Peyer's patch (tissue), 4 donors: Measurements from ENCODE around the gene SCGB1C1. TPM values are rescaled to one million over a fixed set of nuclear protein-coding genes. Genes with fewer than 3 reads are reported as not detected.

ENCODE experiments used
- DNase-seq, 3 donors: peaks; one replicate each; pipeline ENCODE4 v3.0.0-alpha.2; 2017 to 2019
- H3K27ac ChIP-seq, 4 donors: fragments of 200-600 bp; sonication (generic); one replicate each; pipeline ENCODE4 v1.5.1; 2016 to 2019
- H3K27me3 ChIP-seq, 2 donors: fragments of 200-600 bp; sonication (generic); one replicate each; pipeline ENCODE4 v1.5.1; 2019
- H3K36me3 ChIP-seq, 3 donors: fragments of 200-600 bp; sonication (generic); one replicate each; pipeline ENCODE4 v1.5.1; 2016 to 2019
- H3K4me1 ChIP-seq, 4 donors: fragments of 200-600 bp; sonication (generic); one replicate each; pipeline ENCODE4 v1.5.1; 2016 to 2019
- H3K4me3 ChIP-seq, 4 donors: fragments of 200-600 bp; sonication (generic); 1 replicate in 3 of 4; 2 replicates in 1 of 4; pipeline ENCODE4 v1.5.1; 2016 to 2019; ENCODE audit warnings: mild to moderate bottlenecking in 1 of 4
- H3K9me3 ChIP-seq, 4 donors: fragments of 200-600 bp; sonication (generic); one replicate each; pipeline ENCODE4 v1.5.1; 2016 to 2019; ENCODE audit warnings: mild to moderate bottlenecking in 1 of 4
- POLR2A ChIP-seq, 2 donors: fragments of 450-650 bp; IDR thresholded peaks; one replicate each; pipeline ENCODE4 v1.5.1; 2017; ENCODE audit warnings: antibody characterized with exemption in 2 of 2, mild to moderate bottlenecking in 2 of 2, moderate library complexity in 2 of 2
- total RNA-seq, 4 donors: library from RNA; depleted of rRNA; stranded (reverse); fragments of >200 nt; gene quantifications; one replicate each; pipeline ENCODE4 v1.1.0, GENCODE V29; 2016
- TF ChIP-seq, protein P1 (sequence below), 6 experiments: fragments of 450-650 bp in 4 of 6; fragments of 200-600 bp in 2 of 6; sonication (generic) in 1 of 6; IDR thresholded peaks; one replicate each; pipeline ENCODE4 v1.5.1; 2017 to 2019; ENCODE audit warnings: antibody characterized with exemption in 6 of 6, mild to moderate bottlenecking in 3 of 6, moderate library complexity in 1 of 6

The SCGB1C1 gene
- total RNA-seq, 4 donors from 2014 or later: not detected

DNA sequence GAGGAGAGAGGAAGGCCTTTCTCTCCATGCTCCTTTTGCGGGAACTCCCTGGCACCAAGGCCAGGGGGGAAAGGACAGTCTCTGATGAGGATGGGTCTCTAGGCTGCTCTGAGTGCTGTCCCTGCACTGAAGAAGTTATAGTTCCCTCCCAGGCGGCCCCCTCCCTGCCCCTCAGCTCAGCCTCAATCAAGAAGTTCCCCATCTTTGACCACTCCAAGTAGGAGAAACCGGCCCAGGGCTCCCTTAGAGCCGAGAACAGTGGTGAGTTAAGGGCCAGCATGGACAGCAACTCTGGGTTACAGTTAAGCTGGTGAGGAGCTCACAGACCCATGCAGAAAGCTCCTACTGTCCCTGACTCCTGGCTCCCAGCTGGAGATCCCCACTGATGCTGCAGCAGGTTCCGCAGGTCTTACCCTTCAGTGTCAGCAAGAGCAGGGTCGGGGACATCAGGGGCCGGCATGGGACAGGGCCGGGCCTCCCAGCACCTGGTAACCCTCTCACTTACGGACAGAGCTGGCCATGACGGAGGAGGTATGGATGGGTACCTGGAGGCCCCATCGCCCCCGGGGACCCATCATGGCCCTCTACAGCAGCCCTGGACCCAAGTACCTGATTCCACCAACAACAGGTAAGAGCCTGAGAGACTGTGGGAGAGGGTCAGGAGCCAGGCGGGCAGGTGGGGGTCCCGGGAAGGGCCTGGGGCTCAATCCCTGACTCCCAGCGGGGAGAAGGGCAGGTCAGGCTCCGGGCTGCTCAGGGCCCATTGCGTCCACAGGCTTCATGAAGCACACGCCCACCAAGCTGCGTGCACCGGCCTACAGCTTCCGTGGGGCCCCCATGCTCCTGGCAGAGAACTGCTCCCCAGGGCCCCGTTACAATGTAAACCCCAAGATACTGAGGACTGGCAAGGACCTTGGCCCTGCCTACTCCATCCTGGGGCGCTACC is 4.2 kb downstream of the SCGB1C1 start:
- peaks cover 0 to 6% (median 0%) of the 10 kb centered on the region in 3 donors for H3K36me3 ChIP-seq
- no peak overlapping the region for H3K27ac ChIP-seq
- no peak overlapping the region for H3K4me3 ChIP-seq
- H3K9me3 ChIP-seq: no peaks in the 10 kb centered on the region
- H3K4me1 ChIP-seq: peaks cover 0 to 3% (median 0%) of the 10 kb centered on the region in 4 donors
- peak in 1 of 3 donors; percentile 37 for DNase-seq
- no peaks in the 10 kb centered on the region for H3K27me3 ChIP-seq
- TF ChIP-seq POLR2A (IDR thresholded peaks at IDR 0.05): no peak
- TF ChIP-seq, protein P1, sequence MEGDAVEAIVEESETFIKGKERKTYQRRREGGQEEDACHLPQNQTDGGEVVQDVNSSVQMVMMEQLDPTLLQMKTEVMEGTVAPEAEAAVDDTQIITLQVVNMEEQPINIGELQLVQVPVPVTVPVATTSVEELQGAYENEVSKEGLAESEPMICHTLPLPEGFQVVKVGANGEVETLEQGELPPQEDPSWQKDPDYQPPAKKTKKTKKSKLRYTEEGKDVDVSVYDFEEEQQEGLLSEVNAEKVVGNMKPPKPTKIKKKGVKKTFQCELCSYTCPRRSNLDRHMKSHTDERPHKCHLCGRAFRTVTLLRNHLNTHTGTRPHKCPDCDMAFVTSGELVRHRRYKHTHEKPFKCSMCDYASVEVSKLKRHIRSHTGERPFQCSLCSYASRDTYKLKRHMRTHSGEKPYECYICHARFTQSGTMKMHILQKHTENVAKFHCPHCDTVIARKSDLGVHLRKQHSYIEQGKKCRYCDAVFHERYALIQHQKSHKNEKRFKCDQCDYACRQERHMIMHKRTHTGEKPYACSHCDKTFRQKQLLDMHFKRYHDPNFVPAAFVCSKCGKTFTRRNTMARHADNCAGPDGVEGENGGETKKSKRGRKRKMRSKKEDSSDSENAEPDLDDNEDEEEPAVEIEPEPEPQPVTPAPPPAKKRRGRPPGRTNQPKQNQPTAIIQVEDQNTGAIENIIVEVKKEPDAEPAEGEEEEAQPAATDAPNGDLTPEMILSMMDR (IDR thresholded peaks at IDR 0.05): no peak

DNA sequence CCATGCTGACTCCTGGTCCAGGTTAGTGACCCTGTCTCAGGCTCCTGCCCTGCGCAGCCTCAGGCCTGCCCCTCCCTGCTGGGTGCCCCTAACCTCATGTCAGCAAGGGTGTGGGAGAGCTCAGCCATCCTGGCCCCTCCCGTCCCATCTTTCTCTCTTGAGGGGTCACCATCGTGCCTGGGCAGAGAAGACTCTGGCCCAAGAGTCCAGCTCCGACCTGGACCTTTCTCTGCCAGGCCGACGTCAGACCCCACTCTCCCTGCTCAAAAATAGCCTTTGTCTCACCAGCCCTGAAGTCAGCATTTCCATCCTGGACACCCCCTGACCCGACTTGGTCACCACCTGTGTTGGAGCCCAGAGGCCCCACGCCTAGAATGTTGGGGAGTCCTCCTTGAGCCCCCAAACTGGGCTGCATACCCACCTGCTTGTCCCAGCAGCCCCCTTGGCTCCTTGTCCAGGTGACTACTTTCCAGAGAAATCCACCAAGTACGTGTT is 4.9 kb downstream of the SCGB1C1 start:
- H3K36me3 ChIP-seq: peaks cover 0 to 6% (median 0%) of the 10 kb centered on the region in 3 donors
- no peaks in the 10 kb centered on the region for H3K27me3 ChIP-seq
- peak in 1 of 3 donors; percentile 45 for DNase-seq
- no peak overlapping the region for H3K27ac ChIP-seq
- TF ChIP-seq, protein P1 (IDR thresholded peaks at IDR 0.05): no peak
- no peak for TF ChIP-seq POLR2A (IDR thresholded peaks at IDR 0.05)
- peaks cover 0 to 10% (median 0%) of the 10 kb centered on the region in 4 donors for H3K4me1 ChIP-seq
- no peaks in the 10 kb centered on the region for H3K9me3 ChIP-seq
- no peak overlapping the region for H3K4me3 ChIP-seq

DNA sequence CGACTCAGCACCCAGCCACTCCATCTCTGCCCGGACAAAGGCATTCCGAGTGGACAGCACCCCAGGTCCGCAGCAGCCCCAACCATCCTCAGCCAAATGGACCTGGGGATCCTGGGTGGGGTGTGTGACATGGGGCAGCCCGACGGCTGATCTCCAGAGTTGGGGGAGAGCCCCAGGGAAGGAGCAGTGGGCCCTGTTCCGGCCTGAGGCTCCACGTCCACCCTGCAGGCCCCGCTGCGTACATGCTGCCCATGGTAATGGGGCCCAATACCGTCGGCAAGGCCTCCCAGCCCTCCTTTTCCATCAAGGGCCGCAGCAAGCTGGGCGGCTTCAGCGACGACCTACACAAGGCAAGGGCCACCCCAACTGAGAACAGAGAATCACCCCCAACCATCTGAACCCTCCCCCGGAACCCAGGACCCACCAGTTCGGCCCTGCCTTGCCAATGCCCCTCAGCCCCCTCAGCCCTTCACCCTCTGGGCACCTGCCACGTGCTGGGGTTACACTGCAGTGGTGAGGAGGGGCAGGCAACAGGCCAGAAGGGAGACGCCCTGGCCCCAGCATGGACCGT is 5.4 kb downstream of the SCGB1C1 start:
- H3K36me3 ChIP-seq: peaks cover 0 to 7% (median 0%) of the 10 kb centered on the region in 3 donors
- H3K4me1 ChIP-seq: peaks cover 0 to 11% (median 0%) of the 10 kb centered on the region in 4 donors
- no peak overlapping the region for H3K27ac ChIP-seq
- H3K9me3 ChIP-seq: no peaks in the 10 kb centered on the region
- no peak overlapping the region for H3K4me3 ChIP-seq
- H3K27me3 ChIP-seq: no peaks in the 10 kb centered on the region
- peak; percentile 9 to 40 (median 37) for DNase-seq
- TF ChIP-seq, protein P1 (IDR thresholded peaks at IDR 0.05): no peak
- no peak for TF ChIP-seq POLR2A (IDR thresholded peaks at IDR 0.05)

DNA sequence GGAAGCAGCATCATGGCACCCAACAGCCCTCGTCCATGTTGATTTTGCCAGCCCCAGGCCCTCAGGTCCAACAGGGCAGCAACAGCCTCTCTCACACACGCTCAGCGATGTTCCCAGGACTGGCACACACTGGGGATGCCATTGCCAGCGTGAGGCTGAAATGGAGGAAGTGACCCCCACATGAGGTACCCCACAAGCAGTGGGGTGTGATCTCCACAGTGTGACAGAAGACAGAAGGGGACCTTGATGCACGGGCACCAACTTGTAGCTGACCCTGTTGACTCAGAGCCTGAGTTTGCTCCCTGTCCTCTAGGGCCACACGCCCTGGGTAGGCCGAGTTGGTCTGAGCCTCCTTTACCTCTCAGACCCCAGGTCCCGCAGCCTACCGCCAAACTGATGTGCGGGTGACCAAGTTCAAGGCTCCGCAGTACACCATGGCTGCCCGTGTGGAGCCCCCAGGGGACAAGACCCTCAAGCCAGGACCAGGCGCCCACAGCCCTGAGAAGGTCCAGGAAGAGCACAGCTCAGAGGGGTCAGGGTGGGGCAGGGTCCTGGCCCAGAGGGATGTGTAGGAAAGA is 6.2 kb downstream of the SCGB1C1 start:
- TF ChIP-seq, protein P1 (IDR thresholded peaks at IDR 0.05): no peak
- TF ChIP-seq POLR2A (IDR thresholded peaks at IDR 0.05): no peak
- H3K27ac ChIP-seq: no peak overlapping the region
- H3K36me3 ChIP-seq: peaks cover 0 to 14% (median 0%) of the 10 kb centered on the region in 3 donors
- no peaks in the 10 kb centered on the region for H3K9me3 ChIP-seq
- peaks cover 0 to 11% (median 0%) of the 10 kb centered on the region in 4 donors for H3K4me1 ChIP-seq
- no peaks in the 10 kb centered on the region for H3K27me3 ChIP-seq
- H3K4me3 ChIP-seq: no peak overlapping the region
- peak; percentile 10 to 44 (median 41) for DNase-seq

DNA sequence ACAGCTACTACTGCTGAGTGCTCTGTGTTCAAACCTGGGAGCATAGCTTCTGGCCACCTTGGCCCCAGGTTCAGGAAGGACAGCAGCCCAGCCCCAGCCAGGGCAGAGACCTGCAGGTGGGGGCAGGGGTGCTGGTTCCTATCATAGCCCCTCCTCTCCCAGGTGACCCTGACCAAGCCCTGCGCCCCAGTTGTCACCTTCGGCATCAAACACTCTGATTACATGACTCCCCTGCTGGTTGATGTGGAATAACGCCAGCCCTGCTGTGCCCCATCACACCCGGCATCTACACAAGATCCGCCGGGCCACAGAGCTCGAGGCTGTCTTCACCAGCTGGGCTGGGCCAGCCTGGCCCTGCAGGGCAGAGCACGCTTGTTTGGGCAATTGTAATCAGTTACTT is 6.9 kb downstream of the SCGB1C1 start:
- TF ChIP-seq, protein P1 (IDR thresholded peaks at IDR 0.05): no peak
- no peak for TF ChIP-seq POLR2A (IDR thresholded peaks at IDR 0.05)
- H3K9me3 ChIP-seq: no peaks in the 10 kb centered on the region

More for the DNA sequence above, 6.9 kb downstream of the SCGB1C1 start:
- H3K27ac ChIP-seq: no peak overlapping the region
- H3K27me3 ChIP-seq: no peaks in the 10 kb centered on the region
- peak; percentile 14 to 46 (median 45) for DNase-seq
- H3K4me1 ChIP-seq: peaks cover 0 to 11% (median 0%) of the 10 kb centered on the region in 4 donors
- H3K36me3 ChIP-seq: peaks cover 0 to 21% (median 0%) of the 10 kb centered on the region in 3 donors
- H3K4me3 ChIP-seq: no peak overlapping the region
